Activated naive CD8-positive, alpha-beta T cell treated with anti-CD3 and anti-CD28 coated beads, Interleukin-2, amount 10 ng/mL, durations not matched to agents 7 days and 5 days (primary cell): ENCODE results near the gene IBA57. TPM values are rescaled to one million over a fixed set of nuclear protein-coding genes. Genes with fewer than 3 reads are reported as not detected.
"Not testable (repeated sequence)": the region's sequence is repeated elsewhere in the genome, so short reads cannot be mapped to it uniquely, and the experiment has no call there.

Experiments
- ATAC-seq: fragments of 150-1000 bp; cut with Tn5 transposase; one replicate; pipeline ENCODE4 v1.10.0; 2021; ENCODE audit warnings: low read depth, moderate library complexity
- POLR2A ChIA-PET: fragments of 350-600 bp; sonication (Branson Sonifier 250); formaldehyde crosslinking; loops from one replicate; lab custom pipeline; 2021; ENCODE audit warnings: antibody characterized with exemption; lab: Charles Lee
- DNase-seq: peaks from one replicate; pipeline ENCODE4 v3.0.0; 2021
- H3K27ac Mint-ChIP-seq: one replicate; pipeline ENCODE4 v1.8.0; 2022; ENCODE audit warnings: mild to moderate bottlenecking, mixed read lengths
- H3K27me3 Mint-ChIP-seq: one replicate; pipeline ENCODE4 v1.8.0; 2022; ENCODE audit warnings: mild to moderate bottlenecking, moderate library complexity, mixed read lengths
- H3K36me3 Mint-ChIP-seq: one replicate; pipeline ENCODE4 v1.8.0; 2021; ENCODE audit warnings: mild to moderate bottlenecking, mixed read lengths
- H3K4me1 Mint-ChIP-seq: one replicate; pipeline ENCODE4 v1.8.0; 2021; ENCODE audit warnings: mixed read lengths
- H3K4me3 Mint-ChIP-seq: one replicate; pipeline ENCODE4 v1.8.0; 2022; ENCODE audit warnings: mild to moderate bottlenecking, moderate library complexity, mixed read lengths
- H3K9me3 Mint-ChIP-seq: one replicate; pipeline ENCODE4 v1.8.0; 2021; ENCODE audit warnings: mixed read lengths
- total RNA-seq, 2 experiments: library from RNA; stranded (reverse); gene quantifications; one replicate each; pipeline ENCODE4 v1.2.3, GENCODE V29; 2021

IBA57 gene
- total RNA-seq, 2 experiments from 2014 or later, result 9.7 to 12.2 TPM

DNA sequence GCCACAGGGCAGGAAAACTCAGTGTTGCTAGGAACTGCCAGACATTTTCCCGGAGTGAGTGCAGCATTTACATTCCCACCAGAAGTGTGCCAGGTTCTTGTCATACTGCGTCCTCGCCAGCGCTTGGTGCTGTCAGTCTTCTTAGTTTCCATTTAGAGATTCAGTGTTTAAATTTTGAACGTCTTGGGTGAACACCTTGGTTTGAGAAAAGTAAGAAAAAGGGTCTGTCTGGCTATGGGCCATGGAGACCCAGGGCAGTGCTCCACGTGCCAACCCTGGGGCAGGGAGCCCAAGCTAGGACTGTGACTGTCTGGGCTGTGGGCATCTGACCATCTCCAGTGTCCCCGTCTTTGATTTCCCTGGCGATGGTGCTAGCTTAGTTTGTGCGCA is 16.0 kb downstream of the IBA57 start:
- H3K4me1 Mint-ChIP-seq, result peaks cover 7% of the 10 kb centered on the region
- DNase-seq (no peak), ATAC-seq (no peak)
- POLR2A ChIA-PET, result no interaction called here
- no peaks in the 10 kb centered on the region for H3K36me3 Mint-ChIP-seq
- no peaks in the 10 kb centered on the region for H3K9me3 Mint-ChIP-seq
- no peaks in the 10 kb centered on the region for H3K27me3 Mint-ChIP-seq
- H3K4me3 Mint-ChIP-seq, result no peak overlapping the region
- H3K27ac Mint-ChIP-seq, result no peak overlapping the region

DNA sequence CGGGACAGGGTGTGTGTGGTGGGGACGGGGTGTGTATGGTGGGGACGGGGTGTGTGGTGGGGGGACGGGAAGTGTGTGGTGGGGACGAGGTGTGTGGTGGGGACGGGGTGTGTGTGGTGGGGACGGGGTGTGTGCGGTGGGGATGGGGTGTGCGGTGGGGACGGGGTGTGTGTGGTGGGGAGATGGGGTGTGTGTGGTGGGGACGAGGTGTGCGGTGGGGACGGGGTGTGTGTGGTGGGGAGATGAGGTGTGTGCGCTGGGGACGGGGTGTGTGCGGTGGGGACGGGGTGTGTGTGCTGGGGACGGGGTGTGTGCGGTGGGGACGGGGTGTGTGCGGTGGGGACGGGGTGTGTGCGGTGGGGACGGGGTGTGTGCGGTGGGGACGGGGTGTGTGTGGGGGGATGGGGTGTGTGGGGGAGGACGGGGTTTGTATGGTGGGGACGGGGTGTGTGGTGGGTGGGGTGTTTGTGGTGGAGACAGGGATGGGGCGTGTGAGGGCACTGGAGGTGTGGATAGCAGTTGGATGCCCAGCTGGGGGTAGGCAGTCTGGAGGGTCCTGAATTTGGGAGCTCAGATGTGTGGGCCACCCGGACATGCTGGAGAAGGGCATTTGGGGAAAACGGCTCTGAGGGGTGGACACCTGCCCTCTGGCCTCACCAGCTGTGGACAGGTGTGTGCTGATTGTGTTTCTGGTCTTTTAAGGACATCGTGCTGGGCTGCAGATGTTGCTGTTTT is 16.9 kb downstream of the IBA57 start:
- H3K9me3 Mint-ChIP-seq, result no peaks in the 10 kb centered on the region
- no peak overlapping the region for H3K4me3 Mint-ChIP-seq
- ATAC-seq (no peak), DNase-seq (no peak)
- H3K27me3 Mint-ChIP-seq, result no peaks in the 10 kb centered on the region
- POLR2A ChIA-PET, result no interaction called here
- peaks cover 7% of the 10 kb centered on the region for H3K4me1 Mint-ChIP-seq
- no peaks in the 10 kb centered on the region for H3K36me3 Mint-ChIP-seq
- no peak overlapping the region for H3K27ac Mint-ChIP-seq

GRCh38 chr1:228184152-228184551 is 18.5 kb downstream of the IBA57 start:
- Mint-ChIP-seq H3K4me3 (no peak overlapping the region), H3K36me3 (no peaks in the 10 kb centered on the region), H3K9me3 (peaks cover 2% of the 10 kb centered on the region), H3K27me3 (no peaks in the 10 kb centered on the region), H3K4me1 (peaks cover 11% of the 10 kb centered on the region), H3K27ac (no peak overlapping the region)
- ATAC-seq (no peak), DNase-seq (no peak)
- POLR2A ChIA-PET, result no interaction called here

GRCh38 chr1:228185641-228185965 is 20.0 kb downstream of the IBA57 start:
- DNase-seq (no peak), ATAC-seq (peak; percentile 74)
- POLR2A ChIA-PET, result no interaction called here
- peaks cover 2% of the 10 kb centered on the region for H3K9me3 Mint-ChIP-seq
- no peak overlapping the region for H3K4me3 Mint-ChIP-seq
- peaks cover 13% of the 10 kb centered on the region for H3K4me1 Mint-ChIP-seq
- no peaks in the 10 kb centered on the region for H3K36me3 Mint-ChIP-seq
- H3K27me3 Mint-ChIP-seq, result no peaks in the 10 kb centered on the region
- H3K27ac Mint-ChIP-seq, result no peak overlapping the region

GRCh38 chr1:228188249-228188648 is 22.6 kb downstream of the IBA57 start:
- not testable (repeated sequence) for H3K27ac Mint-ChIP-seq, DNase-seq, H3K4me3 Mint-ChIP-seq, H3K9me3 Mint-ChIP-seq, ATAC-seq, H3K36me3 Mint-ChIP-seq, H3K27me3 Mint-ChIP-seq
- H3K4me1 Mint-ChIP-seq, result peaks cover 13% of the 10 kb centered on the region
- POLR2A ChIA-PET, result interaction anchor here (0.5 kb wide), 1 partner anchor 50 kb away, joined by 3 read pairs; no protein-coding TSS in a partner anchor

DNA sequence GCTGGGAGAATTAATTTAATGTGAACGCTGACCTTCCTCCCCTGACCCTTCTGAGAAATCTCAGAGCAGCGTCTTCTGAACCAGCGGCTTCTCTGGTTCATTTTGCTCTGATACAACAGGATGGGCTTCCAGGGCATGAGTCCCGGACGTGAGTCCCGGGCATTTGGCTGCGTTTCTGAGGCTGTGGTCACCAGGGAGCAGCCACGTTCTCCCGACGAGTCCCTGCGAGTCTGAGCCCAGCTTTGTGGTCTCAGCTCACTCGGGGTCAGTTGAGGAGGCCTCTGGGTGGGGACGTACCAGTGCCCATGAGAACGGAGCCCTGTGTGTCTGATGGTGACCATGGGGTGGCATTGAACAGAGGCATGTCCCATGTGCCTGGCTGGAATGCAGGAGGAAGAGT is 24.6 kb downstream of the IBA57 start:
- Mint-ChIP-seq H3K4me1 (peaks cover 13% of the 10 kb centered on the region), H3K27ac (no peak overlapping the region)
- POLR2A ChIA-PET, result no interaction called here

GRCh38 chr1:228190778-228191177 is 25.2 kb downstream of the IBA57 start:
- H3K36me3 Mint-ChIP-seq, result no peaks in the 10 kb centered on the region
- H3K4me1 Mint-ChIP-seq, result peaks cover 8% of the 10 kb centered on the region
- POLR2A ChIA-PET, result no interaction called here
- H3K27me3 Mint-ChIP-seq, result no peaks in the 10 kb centered on the region
- H3K4me3 Mint-ChIP-seq, result no peak overlapping the region
- no peak for DNase-seq
- H3K9me3 Mint-ChIP-seq, result peaks cover 3% of the 10 kb centered on the region
- no peak for ATAC-seq
- H3K27ac Mint-ChIP-seq, result no peak overlapping the region

More for the DNA sequence above, 24.6 kb downstream of the IBA57 start:
- Mint-ChIP-seq H3K9me3 (peaks cover 3% of the 10 kb centered on the region), H3K36me3 (no peaks in the 10 kb centered on the region), H3K4me3 (no peak overlapping the region), H3K27me3 (no peaks in the 10 kb centered on the region)
- ATAC-seq (no peak), DNase-seq (no peak)

DNA sequence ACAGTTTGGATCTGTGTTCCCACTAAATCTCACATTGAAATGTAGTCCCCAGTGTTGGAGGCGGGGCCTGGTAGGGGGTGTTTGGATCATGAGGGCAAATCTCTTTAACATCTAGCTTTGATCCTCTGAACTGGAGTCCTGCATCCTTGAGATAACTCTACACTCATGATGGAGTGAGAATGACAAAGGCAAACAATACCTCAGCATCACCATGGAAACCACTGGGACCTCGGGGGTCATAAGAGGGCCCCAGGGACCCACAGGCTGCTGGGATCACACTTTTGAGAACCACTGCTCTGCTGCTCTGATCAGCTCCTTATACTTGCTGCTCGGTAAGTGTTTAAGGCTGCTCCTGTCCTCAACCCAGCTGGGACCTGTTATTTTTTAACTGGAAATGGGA is 28.8 kb downstream of the IBA57 start:
- Mint-ChIP-seq H3K4me3 (no peak overlapping the region), H3K36me3 (peaks cover 9% of the 10 kb centered on the region), H3K27ac (no peak overlapping the region), H3K27me3 (no peaks in the 10 kb centered on the region), H3K4me1 (peaks cover 1% of the 10 kb centered on the region), H3K9me3 (peaks cover 12% of the 10 kb centered on the region)
- POLR2A ChIA-PET, result interaction anchor here (0.6 kb wide), 1 partner anchor 23 kb away, joined by 4 read pairs; no protein-coding TSS in a partner anchor
- DNase-seq (no peak), ATAC-seq (no peak)

DNA sequence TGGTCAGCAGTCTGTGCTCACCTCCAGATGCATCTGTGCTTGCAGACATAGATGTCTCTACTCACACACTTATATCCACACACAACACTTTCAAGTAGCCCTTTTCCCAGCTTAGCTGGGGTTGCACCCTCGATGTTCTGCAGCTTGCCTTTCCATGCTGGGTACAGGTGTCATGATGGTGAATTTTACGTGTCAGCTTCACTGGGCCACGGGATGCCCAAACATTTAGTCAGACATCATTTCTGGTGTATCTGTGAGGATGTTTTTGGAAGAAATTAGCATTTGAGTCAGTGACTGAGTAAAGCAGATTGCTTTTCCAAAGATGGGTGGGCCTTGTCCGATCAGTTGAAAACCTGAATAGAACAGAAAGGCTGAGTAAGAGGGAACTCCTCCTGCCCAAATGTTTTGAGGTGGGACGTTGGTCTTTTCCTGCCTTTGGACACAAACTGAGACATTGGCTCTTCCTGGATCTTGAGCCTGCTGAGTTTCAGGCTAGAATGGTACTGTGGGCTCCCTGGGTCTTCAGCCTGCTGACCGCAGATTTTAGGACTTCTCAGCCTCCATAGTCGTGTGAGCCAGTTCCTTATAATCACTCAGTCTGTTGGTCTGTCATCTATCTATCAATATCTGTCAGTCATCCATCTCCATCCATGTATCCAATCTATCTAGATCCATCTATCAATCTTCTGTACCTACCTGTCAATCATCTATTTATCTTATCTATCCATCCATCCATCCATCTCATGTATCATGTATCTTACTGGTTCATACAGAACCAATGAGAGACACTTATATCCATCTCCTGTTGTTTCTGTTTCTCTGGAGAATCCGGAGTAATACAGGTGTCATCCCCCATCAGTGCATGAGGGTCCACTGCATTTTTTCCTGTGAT is 29.6 kb downstream of the IBA57 start:
- Mint-ChIP-seq H3K27me3 (no peaks in the 10 kb centered on the region), H3K4me3 (no peak overlapping the region), H3K9me3 (peaks cover 16% of the 10 kb centered on the region), H3K27ac (no peak overlapping the region), H3K4me1 (no peaks in the 10 kb centered on the region), H3K36me3 (peaks cover 12% of the 10 kb centered on the region)
- ATAC-seq, result no peak
- no peak for DNase-seq
- POLR2A ChIA-PET, result no interaction called here

DNA sequence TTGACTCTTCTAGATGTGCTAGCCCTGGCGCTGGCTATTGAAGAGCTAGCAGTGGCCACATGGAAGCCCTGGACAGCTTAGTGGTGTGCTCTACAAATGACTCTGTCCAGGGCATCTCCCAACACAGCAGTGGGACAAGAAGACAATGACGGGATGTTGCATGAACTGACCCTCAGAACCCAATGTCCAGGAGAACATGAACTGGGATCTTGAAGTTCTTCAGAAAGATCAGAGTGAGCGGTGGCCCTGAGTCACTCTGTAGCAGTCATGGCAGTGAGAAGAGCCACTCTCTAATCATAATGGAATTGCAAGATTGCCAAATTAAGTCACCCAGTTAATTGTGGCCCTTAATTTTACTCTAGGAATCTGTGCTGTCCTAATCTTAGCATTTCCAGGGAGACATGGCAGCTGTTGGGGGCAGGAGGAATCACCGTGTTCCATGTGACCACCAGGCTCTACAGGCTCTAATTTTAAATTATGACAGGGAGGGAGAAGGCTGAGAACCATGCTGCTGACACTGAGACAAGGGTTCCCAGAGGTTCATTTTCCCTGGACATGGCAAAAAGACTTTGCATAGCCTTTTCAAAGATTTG is 32.0 kb downstream of the IBA57 start:
- Mint-ChIP-seq H3K4me3 (no peak overlapping the region), H3K27me3 (no peaks in the 10 kb centered on the region), H3K27ac (no peak overlapping the region), H3K36me3 (peaks cover 14% of the 10 kb centered on the region), H3K4me1 (no peaks in the 10 kb centered on the region), H3K9me3 (peaks cover 20% of the 10 kb centered on the region)
- ATAC-seq, result no peak
- DNase-seq, result no peak
- POLR2A ChIA-PET, result no interaction called here

DNA sequence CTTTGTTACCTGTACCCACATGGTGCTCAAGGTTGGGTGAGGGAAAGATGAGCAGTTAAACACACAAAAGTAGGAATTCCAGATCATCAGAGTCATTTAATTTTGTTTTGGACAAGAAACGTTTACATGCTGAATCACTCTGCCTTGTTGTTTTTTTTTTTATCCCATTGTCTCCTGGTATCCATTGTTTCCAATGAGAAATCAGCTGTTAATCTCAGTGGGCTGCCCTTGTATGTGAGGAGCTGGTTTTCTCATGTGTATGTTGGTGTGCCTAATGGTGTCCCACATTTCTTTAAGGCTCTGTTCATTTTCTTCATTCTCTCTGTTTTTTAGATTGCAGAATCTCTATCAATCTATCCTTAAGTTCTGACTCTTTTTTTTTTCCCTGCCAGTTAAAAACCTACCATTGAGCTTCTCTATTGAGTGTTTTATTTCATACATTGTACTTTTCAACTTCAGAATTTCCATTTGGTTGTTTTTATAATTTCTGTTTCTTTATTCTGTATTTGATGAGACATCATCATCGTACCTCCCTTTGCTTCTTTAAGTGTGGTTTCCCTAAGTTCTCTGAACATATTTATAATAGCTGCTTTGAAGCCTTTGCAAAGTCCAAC is 33.5 kb downstream of the IBA57 start:
- Mint-ChIP-seq H3K4me1 (no peaks in the 10 kb centered on the region), H3K4me3 (no peak overlapping the region), H3K36me3 (peaks cover 14% of the 10 kb centered on the region), H3K27me3 (peaks cover 10% of the 10 kb centered on the region), H3K9me3 (peaks cover 20% of the 10 kb centered on the region), H3K27ac (no peak overlapping the region)
- POLR2A ChIA-PET, result no interaction called here
- DNase-seq (no peak), ATAC-seq (no peak)

DNA sequence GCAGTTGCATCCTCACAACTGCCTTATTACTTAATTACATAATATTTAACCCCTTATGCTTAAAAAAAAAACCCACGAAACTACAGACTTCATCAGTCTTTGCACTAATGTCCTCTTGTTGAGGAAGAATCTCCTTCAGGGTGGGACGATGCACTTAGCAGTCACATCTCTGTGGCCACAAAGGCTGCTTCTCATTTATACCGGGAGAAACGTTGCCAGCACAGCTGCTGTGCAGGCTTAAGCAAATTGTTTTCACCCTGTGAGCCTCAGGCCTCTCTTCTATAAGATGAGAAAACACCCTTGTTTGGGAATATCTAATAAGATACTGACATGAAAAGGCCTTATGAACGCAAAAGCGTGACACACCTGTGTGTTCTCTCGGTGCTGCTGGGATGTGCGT is 39.4 kb downstream of the IBA57 start:
- DNase-seq (no peak), ATAC-seq (no peak)
- Mint-ChIP-seq H3K9me3 (peaks cover 5% of the 10 kb centered on the region), H3K27ac (no peak overlapping the region), H3K4me1 (no peaks in the 10 kb centered on the region), H3K36me3 (peaks cover 4% of the 10 kb centered on the region), H3K4me3 (no peak overlapping the region), H3K27me3 (peaks cover 21% of the 10 kb centered on the region)
- POLR2A ChIA-PET, result no interaction called here
